H9 (cell line): Measurements from ENCODE around the gene SNTG2. TPM values are rescaled to one million over a fixed set of nuclear protein-coding genes. Genes with fewer than 3 reads are reported as not detected.

Source experiments
- DNase-seq: peaks from one replicate; pipeline ENCODE4 v3.0.0-alpha.2; 2017
- H2AFZ ChIP-seq: one replicate; pipeline ENCODE4 v1.6.1; 2013; ENCODE audit warnings: mild to moderate bottlenecking, low read length, control low read depth, moderate library complexity
- H2AK5ac ChIP-seq: 2 replicates; pipeline ENCODE4 v1.6.1; 2013; ENCODE audit warnings: low read length, control low read depth, mixed read lengths; ENCODE audit not compliant: insufficient read length
- H2BK120ac ChIP-seq: one replicate; pipeline ENCODE4 v1.6.1; 2013; ENCODE audit warnings: low read depth, mild to moderate bottlenecking, low read length, control low read depth, inconsistent platforms; ENCODE audit not compliant: poor library complexity, severe bottlenecking
- H2BK12ac ChIP-seq: 2 replicates; pipeline ENCODE4 v1.6.1; 2013; ENCODE audit warnings: low read length, control low read depth, mixed read lengths, low read depth; ENCODE audit not compliant: insufficient read length
- H2BK15ac ChIP-seq: 2 replicates; pipeline ENCODE4 v1.6.1; 2013; ENCODE audit warnings: low read depth, low read length, control low read depth
- H2BK20ac ChIP-seq: one replicate; pipeline ENCODE4 v1.6.1; 2013; ENCODE audit warnings: low read depth, mild to moderate bottlenecking, low read length, control low read depth, inconsistent platforms; ENCODE audit not compliant: poor library complexity, severe bottlenecking
- H2BK5ac ChIP-seq: 2 replicates; pipeline ENCODE4 v1.6.1; 2013; ENCODE audit warnings: low read length, control low read depth, mixed read lengths; ENCODE audit not compliant: insufficient read length
- H3K14ac ChIP-seq: 2 replicates; pipeline ENCODE4 v1.6.1; 2013; ENCODE audit warnings: low read length, control low read depth; ENCODE audit not compliant: insufficient read depth
- H3K18ac ChIP-seq: 2 replicates; pipeline ENCODE4 v1.6.1; 2013; ENCODE audit warnings: low read depth, mild to moderate bottlenecking, mixed read lengths, low read length, control low read depth; ENCODE audit not compliant: insufficient read length
- H3K23ac ChIP-seq: 2 replicates; pipeline ENCODE4 v1.6.1; 2013; ENCODE audit warnings: low read length, control low read depth, mixed read lengths, low read depth; ENCODE audit not compliant: insufficient read length
- H3K23me2 ChIP-seq: 2 replicates; pipeline ENCODE4 v1.6.1; 2013; ENCODE audit warnings: low read depth, mild to moderate bottlenecking, mixed read lengths, low read length, control low read depth; ENCODE audit not compliant: insufficient read length, poor library complexity, severe bottlenecking
- H3K27ac ChIP-seq: 2 replicates; pipeline ENCODE4 v1.5.1; 2013; ENCODE audit warnings: low read length, control low read depth, mixed read lengths, low read depth; ENCODE audit not compliant: insufficient read length
- H3K27me3 ChIP-seq: 2 replicates; pipeline ENCODE4 v1.6.1; 2013; ENCODE audit warnings: low read length, control low read depth, inconsistent platforms; ENCODE audit not compliant: insufficient read depth
- H3K4ac ChIP-seq: 2 replicates; pipeline ENCODE4 v1.6.1; 2013; ENCODE audit warnings: low read depth, mild to moderate bottlenecking, control low read depth, inconsistent platforms, low read length, moderate library complexity
- H3K4me1 ChIP-seq: 2 replicates; pipeline ENCODE4 v1.6.1; 2013; ENCODE audit warnings: low read length, control low read depth, inconsistent platforms; ENCODE audit not compliant: insufficient read depth
- H3K4me2 ChIP-seq: 2 replicates; pipeline ENCODE4 v1.6.1; 2013; ENCODE audit warnings: low read length, control low read depth, mixed read lengths; ENCODE audit not compliant: insufficient read length, insufficient read depth
- H3K56ac ChIP-seq: 2 replicates; pipeline ENCODE4 v1.6.1; 2013; ENCODE audit warnings: low read depth, mild to moderate bottlenecking, mixed read lengths, low read length, control low read depth; ENCODE audit not compliant: insufficient read length
- H3K79me1 ChIP-seq: 2 replicates; pipeline ENCODE4 v1.6.1; 2013; ENCODE audit warnings: low read depth, mild to moderate bottlenecking, moderate library complexity, low read length, control low read depth, inconsistent platforms; ENCODE audit not compliant: insufficient read depth, poor library complexity, severe bottlenecking
- H3K79me2 ChIP-seq: 2 replicates; pipeline ENCODE4 v1.6.1; 2013; ENCODE audit warnings: low read length, control low read depth, inconsistent platforms; ENCODE audit not compliant: insufficient read depth
- H3K9ac ChIP-seq: 2 replicates; pipeline ENCODE4 v1.6.1; 2013; ENCODE audit warnings: low read length, control low read depth, mixed read lengths; ENCODE audit not compliant: insufficient read length; ENCODE audit errors: extremely low read depth
- H3K9me3 ChIP-seq: one replicate; pipeline ENCODE4 v1.6.1; 2013; ENCODE audit warnings: low read depth, low read length, inconsistent platforms; ENCODE audit not compliant: control insufficient read depth
- H3T11ph ChIP-seq: one replicate; pipeline ENCODE4 v1.6.1; 2013; ENCODE audit warnings: mild to moderate bottlenecking, low read length, control low read depth, inconsistent platforms
- H4K20me1 ChIP-seq: one replicate; pipeline ENCODE4 v1.6.1; 2013; ENCODE audit not compliant: control insufficient read depth, insufficient read length, insufficient read depth
- H4K5ac ChIP-seq: 2 replicates; pipeline ENCODE4 v1.6.1; 2013; ENCODE audit warnings: low read depth, mild to moderate bottlenecking, mixed read lengths, low read length, control low read depth; ENCODE audit not compliant: insufficient read length
- H4K8ac ChIP-seq: replicated peaks from 2 replicates; pipeline ENCODE4 v1.6.1; 2013; ENCODE audit warnings: low read length, control low read depth, mixed read lengths, low read depth; ENCODE audit not compliant: insufficient read length
- H4K91ac ChIP-seq: 2 replicates; pipeline ENCODE4 v1.6.1; 2013; ENCODE audit warnings: low read depth, mild to moderate bottlenecking, moderate library complexity, mixed read lengths, low read length, control low read depth; ENCODE audit not compliant: insufficient read length
- H3K27ac Mint-ChIP-seq, 3 experiments: 2 replicates in 2 of 3; 3 replicates in 1 of 3; pipeline ENCODE4 v1.8.0; 2020 to 2021; ENCODE audit warnings: mixed read lengths in 3 of 3, mild to moderate bottlenecking in 1 of 3, moderate library complexity in 1 of 3
- H3K27me3 Mint-ChIP-seq: 2 replicates; pipeline ENCODE4 v1.8.0; 2021; ENCODE audit warnings: low read depth, mild to moderate bottlenecking, moderate library complexity, mixed read lengths
- H3K36me3 Mint-ChIP-seq, 3 experiments: 2 replicates in 2 of 3; 3 replicates in 1 of 3; pipeline ENCODE4 v1.8.0; 2020 to 2021; ENCODE audit warnings: low read depth in 3 of 3, mixed read lengths in 3 of 3; ENCODE audit not compliant: insufficient read depth in 1 of 3
- H3K4me1 Mint-ChIP-seq, 2 experiments: 2 replicates each; pipeline ENCODE4 v1.8.0; 2020; ENCODE audit warnings: mixed read lengths in 2 of 2
- H3K4me3 Mint-ChIP-seq, 2 experiments: 2 replicates in 1 of 2; 3 replicates in 1 of 2; pipeline ENCODE4 v1.8.0; 2020 to 2021; ENCODE audit warnings: mild to moderate bottlenecking in 2 of 2, mixed read lengths in 2 of 2, moderate library complexity in 1 of 2
- H3K9me3 Mint-ChIP-seq, 2 experiments: 2 replicates in 1 of 2; 3 replicates in 1 of 2; pipeline ENCODE4 v1.8.0; 2020; ENCODE audit warnings: mild to moderate bottlenecking in 2 of 2, mixed read lengths in 2 of 2, moderate library complexity in 1 of 2
- CTCF ChIP-seq: fragments of 200-600 bp; sonication (generic); conservative IDR thresholded peaks from 3 replicates; pipeline ENCODE4 v1.8.0; 2021; ENCODE audit warnings: antibody characterized with exemption, mild to moderate bottlenecking
- WGBS: extraction: QIAGEN DNeasy Blood & Tissue Kit; methylation state at CpG from one replicate; pipeline ENCODE4 v1.1.7; 2013; ENCODE audit warnings: missing lambda C conversion rate, low lambda C conversion rate, mixed read lengths; ENCODE audit not compliant: insufficient read length; ENCODE audit errors: extremely low coverage; 5-methylcytosine and 5-hydroxymethylcytosine counted together
- total RNA-seq: library from RNA; stranded (reverse); gene quantifications from 2 replicates; pipeline ENCODE4 v1.2.1, GENCODE V29; 2021

The SNTG2 gene
- total RNA-seq, 1 experiment from 2014 or later, result 13.2 TPM

- no peak overlapping the region for H2BK20ac ChIP-seq
- no peak overlapping the region for H4K8ac ChIP-seq
- H3K27ac ChIP-seq, result no peak overlapping the region
- no peak for TF ChIP-seq CTCF
- H3K56ac ChIP-seq, result no peak overlapping the region
- no peak overlapping the region for H2BK12ac ChIP-seq
- no peaks in the 10 kb centered on the region for H3K4me1 ChIP-seq
- Mint-ChIP-seq H3K27ac (no peak overlapping the region), H3K4me1 (peaks cover 0 to 3% of the 10 kb centered on the region in 2 experiments; a peak in 2 of 4 replicates), H3K4me3 (no peak overlapping the region), H3K27me3 (no peaks in the 10 kb centered on the region), H3K9me3 (no peaks in the 10 kb centered on the region), H3K36me3 (no peaks in the 10 kb centered on the region; a peak in 2 of 7 replicates)
- H2AK5ac ChIP-seq, result no peak overlapping the region
- H3K18ac ChIP-seq, result no peak overlapping the region
- no peak overlapping the region for H3K9ac ChIP-seq
- H3K23ac ChIP-seq, result no peak overlapping the region
- H2AFZ ChIP-seq, result no peak overlapping the region
- H4K5ac ChIP-seq, result no peak overlapping the region
- H3K79me2 ChIP-seq, result 0 out of 2 replicates have a peak, but pooled peaks cover 2% of the 10 kb centered on the region
- no peak overlapping the region for H2BK15ac ChIP-seq
- no peaks in the 10 kb centered on the region for H3K23me2 ChIP-seq
- no peak overlapping the region for H2BK5ac ChIP-seq
- H3K27me3 ChIP-seq, result no peaks in the 10 kb centered on the region
- no peak overlapping the region for H3K4me2 ChIP-seq
- no peak overlapping the region for H4K91ac ChIP-seq
- no peak overlapping the region for H3K4ac ChIP-seq
- no peak overlapping the region for H3T11ph ChIP-seq
- no peak overlapping the region for H3K14ac ChIP-seq
- DNase-seq, result no peak
- H4K20me1 ChIP-seq, result peaks cover 3% of the 10 kb centered on the region
- H2BK120ac ChIP-seq, result no peak overlapping the region
- no peaks in the 10 kb centered on the region for H3K79me1 ChIP-seq
- WGBS, result no CpG with 5 or more reads among the region's 9 CpGs
- H3K9me3 ChIP-seq, result no peaks in the 10 kb centered on the region
These were observed 203.3 kb downstream of the SNTG2 start for GRCh38 chr2:1153920-1154319.
